Measurements from ENCODE around the gene NAT14. TPM values are rescaled to one million over a fixed set of nuclear protein-coding genes. Genes with fewer than 3 reads are reported as not detected.
A peak's percentile ranks its signal among the peaks of the same experiment; 100 is the strongest.
"Not testable (repeated sequence)": the region's sequence is repeated elsewhere in the genome, so short reads cannot be mapped to it uniquely, and the experiment has no call there.

The NAT14 gene
- total and polyA plus RNA-seq, 7 experiments from 2014 or later, result 1.7 to 12.8 (median 3.5) TPM

GRCh38 chr19:55528030-55528803, 43.2 kb downstream of the NAT14 start:
- H3K27me3 Mint-ChIP-seq, result peaks cover 0 to 9% (median 3%) of the 10 kb centered on the region in 5 donors
- H3K4me1 ChIP-seq (ENCODE audit: control insufficient read depth in 2 of 2, insufficient read depth in 2 of 2, low read length in 2 of 2), result no peaks in the 10 kb centered on the region
- H3K27ac Mint-ChIP-seq, result no peak overlapping the region
- no peak overlapping the region for H3K27ac ChIP-seq (ENCODE audit: low read depth, low read length)
- H3K9me3 Mint-ChIP-seq, result no peaks in the 10 kb centered on the region
- ATAC-seq (no peak), DNase-seq (no peak)
- H3K4me3 ChIP-seq (ENCODE audit: low read length), result no peak overlapping the region
- ChIA-PET POLR2A (no interaction called here), CTCF (interaction anchor here (1.1 kb wide), 1 partner anchor 45 kb away, joined by 3 read pairs; no protein-coding TSS in a partner anchor)
- H3K4me3 Mint-ChIP-seq, result no peak overlapping the region
- no peaks in the 10 kb centered on the region for H3K4me1 Mint-ChIP-seq
- H3K36me3 ChIP-seq (ENCODE audit: control insufficient read depth in 2 of 3, insufficient read depth in 3 of 3, low read length in 3 of 3), result no peaks in the 10 kb centered on the region
- H3K27me3 ChIP-seq (ENCODE audit: control insufficient read depth in 2 of 2, insufficient read depth in 2 of 2, low read length in 2 of 2), result no peaks in the 10 kb centered on the region
- H3K36me3 Mint-ChIP-seq, result no peaks in the 10 kb centered on the region
- no peaks in the 10 kb centered on the region for H3K9me3 ChIP-seq (ENCODE audit: control insufficient read depth in 2 of 3, low read length in 3 of 3)
- intact Hi-C loops (cut with micrococcal nuclease), result no loop called here

GRCh38 chr19:55529636-55530234, 44.7 kb downstream of the NAT14 start:
- Mint-ChIP-seq H3K27me3 (peaks cover 0 to 4% (median 0%) of the 10 kb centered on the region in 5 donors), H3K4me3 (no peak overlapping the region), H3K9me3 (no peaks in the 10 kb centered on the region), H3K4me1 (no peaks in the 10 kb centered on the region), H3K36me3 (no peaks in the 10 kb centered on the region), H3K27ac (no peak overlapping the region)
- H3K36me3 ChIP-seq (ENCODE audit: control insufficient read depth in 2 of 3, insufficient read depth in 3 of 3, low read length in 3 of 3), result no peaks in the 10 kb centered on the region
- H3K27me3 ChIP-seq (ENCODE audit: control insufficient read depth in 2 of 2, insufficient read depth in 2 of 2, low read length in 2 of 2), result no peaks in the 10 kb centered on the region
- ChIA-PET POLR2A (no interaction called here), CTCF (no interaction called here)
- no peak overlapping the region for H3K27ac ChIP-seq (ENCODE audit: low read depth, low read length)
- ATAC-seq (no peak), DNase-seq (no peak)
- intact Hi-C loops (cut with micrococcal nuclease), result no loop called here
- H3K9me3 ChIP-seq (ENCODE audit: control insufficient read depth in 2 of 3, low read length in 3 of 3), result no peaks in the 10 kb centered on the region
- no peaks in the 10 kb centered on the region for H3K4me1 ChIP-seq (ENCODE audit: control insufficient read depth in 2 of 2, insufficient read depth in 2 of 2, low read length in 2 of 2)
- H3K4me3 ChIP-seq (ENCODE audit: low read length), result no peak overlapping the region

- H3K27ac ChIP-seq (ENCODE audit: low read depth, low read length), result no peak overlapping the region
- H3K36me3 ChIP-seq (ENCODE audit: control insufficient read depth in 2 of 3, insufficient read depth in 3 of 3, low read length in 3 of 3), result no peaks in the 10 kb centered on the region
- H3K27me3 ChIP-seq (ENCODE audit: control insufficient read depth in 2 of 2, insufficient read depth in 2 of 2, low read length in 2 of 2), result no peaks in the 10 kb centered on the region
- no peaks in the 10 kb centered on the region for H3K9me3 ChIP-seq (ENCODE audit: control insufficient read depth in 2 of 3, low read length in 3 of 3)
- DNase-seq, result no peak
- ChIA-PET POLR2A (no interaction called here), CTCF (no interaction called here)
- Mint-ChIP-seq H3K36me3 (no peaks in the 10 kb centered on the region), H3K27ac (no peak overlapping the region), H3K4me3 (no peak overlapping the region), H3K9me3 (no peaks in the 10 kb centered on the region), H3K4me1 (no peaks in the 10 kb centered on the region), H3K27me3 (no peaks in the 10 kb centered on the region)
- intact Hi-C loops (cut with micrococcal nuclease), result no loop called here
- H3K4me3 ChIP-seq (ENCODE audit: low read length), result no peak overlapping the region
- no peaks in the 10 kb centered on the region for H3K4me1 ChIP-seq (ENCODE audit: control insufficient read depth in 2 of 2, insufficient read depth in 2 of 2, low read length in 2 of 2)
- no peak for ATAC-seq
These were observed 46.0 kb downstream of the NAT14 start for GRCh38 chr19:55530996-55531395.

GRCh38 chr19:55534280-55534679, 49.3 kb downstream of the NAT14 start:
- H3K36me3 ChIP-seq (ENCODE audit: control insufficient read depth in 2 of 3, insufficient read depth in 3 of 3, low read length in 3 of 3); H3K4me1 Mint-ChIP-seq; POLR2A ChIA-PET; H3K27ac ChIP-seq (ENCODE audit: low read depth, low read length); DNase-seq; H3K9me3 Mint-ChIP-seq; ATAC-seq; intact Hi-C loops (cut with micrococcal nuclease); H3K4me3 ChIP-seq (ENCODE audit: low read length); H3K9me3 ChIP-seq (ENCODE audit: control insufficient read depth in 2 of 3, low read length in 3 of 3); CTCF ChIA-PET; H3K27me3 Mint-ChIP-seq; H3K4me3 Mint-ChIP-seq; H3K36me3 Mint-ChIP-seq; H3K27me3 ChIP-seq (ENCODE audit: control insufficient read depth in 2 of 2, insufficient read depth in 2 of 2, low read length in 2 of 2); H3K4me1 ChIP-seq (ENCODE audit: control insufficient read depth in 2 of 2, insufficient read depth in 2 of 2, low read length in 2 of 2): not testable (repeated sequence)
- peak overlapping the region in 1 of 9 donors; percentile 54 for H3K27ac Mint-ChIP-seq

GRCh38 chr19:55535173-55535964, 50.4 kb downstream of the NAT14 start:
- ATAC-seq (no peak), DNase-seq (no peak)
- intact Hi-C loops (cut with micrococcal nuclease), result no loop called here
- no peaks in the 10 kb centered on the region for H3K27me3 ChIP-seq (ENCODE audit: control insufficient read depth in 2 of 2, insufficient read depth in 2 of 2, low read length in 2 of 2)
- H3K9me3 ChIP-seq (ENCODE audit: control insufficient read depth in 2 of 3, low read length in 3 of 3), result no peaks in the 10 kb centered on the region
- POLR2A ChIA-PET, result interaction anchor here (1.0 kb wide), 1 partner anchor 419 kb away, joined by 3 read pairs; no protein-coding TSS in a partner anchor
- Mint-ChIP-seq H3K4me3 (no peak overlapping the region), H3K9me3 (no peaks in the 10 kb centered on the region), H3K4me1 (no peaks in the 10 kb centered on the region), H3K27ac (no peak overlapping the region), H3K36me3 (no peaks in the 10 kb centered on the region), H3K27me3 (no peaks in the 10 kb centered on the region)
- CTCF ChIA-PET, result interaction anchor here (0.6 kb wide), 2 partner anchors 1192 to 1334 kb away, joined by 3 read pairs; no protein-coding TSS in a partner anchor
- H3K27ac ChIP-seq (ENCODE audit: low read depth, low read length), result no peak overlapping the region
- H3K4me1 ChIP-seq (ENCODE audit: control insufficient read depth in 2 of 2, insufficient read depth in 2 of 2, low read length in 2 of 2), result no peaks in the 10 kb centered on the region
- no peaks in the 10 kb centered on the region for H3K36me3 ChIP-seq (ENCODE audit: control insufficient read depth in 2 of 3, insufficient read depth in 3 of 3, low read length in 3 of 3)
- H3K4me3 ChIP-seq (ENCODE audit: low read length), result no peak overlapping the region

- no peaks in the 10 kb centered on the region for H3K36me3 ChIP-seq (ENCODE audit: control insufficient read depth in 2 of 3, insufficient read depth in 3 of 3, low read length in 3 of 3)
- no peaks in the 10 kb centered on the region for H3K4me1 Mint-ChIP-seq
- no peak for ATAC-seq
- H3K9me3 ChIP-seq (ENCODE audit: control insufficient read depth in 2 of 3, low read length in 3 of 3), result no peaks in the 10 kb centered on the region
- DNase-seq, result no peak
- POLR2A ChIA-PET, result interaction anchor here (1.0 kb wide), 1 partner anchor 419 kb away, joined by 3 read pairs; no protein-coding TSS in a partner anchor
- CTCF ChIA-PET, result interaction anchor here (0.6 kb wide), 2 partner anchors 1192 to 1335 kb away, joined by 3 read pairs; no protein-coding TSS in a partner anchor
- H3K4me3 Mint-ChIP-seq, result no peak overlapping the region
- H3K4me1 ChIP-seq (ENCODE audit: control insufficient read depth in 2 of 2, insufficient read depth in 2 of 2, low read length in 2 of 2), result no peaks in the 10 kb centered on the region
- H3K27me3 Mint-ChIP-seq, result peaks cover 0 to 3% (median 0%) of the 10 kb centered on the region in 5 donors
- no peaks in the 10 kb centered on the region for H3K36me3 Mint-ChIP-seq
- no peak overlapping the region for H3K4me3 ChIP-seq (ENCODE audit: low read length)
- intact Hi-C loops (cut with micrococcal nuclease), result no loop called here
- H3K27ac ChIP-seq (ENCODE audit: low read depth, low read length), result no peak overlapping the region
- no peaks in the 10 kb centered on the region for H3K27me3 ChIP-seq (ENCODE audit: control insufficient read depth in 2 of 2, insufficient read depth in 2 of 2, low read length in 2 of 2)
- no peaks in the 10 kb centered on the region for H3K9me3 Mint-ChIP-seq
- H3K27ac Mint-ChIP-seq, result no peak overlapping the region
These were observed 51.0 kb downstream of the NAT14 start for GRCh38 chr19:55535965-55536350.

Data from naive thymus-derived CD4-positive, alpha-beta T cell (primary cell).